IMR-90 (cell line): Measurements from ENCODE around the gene INO80. TPM values are rescaled to one million over a fixed set of nuclear protein-coding genes. Genes with fewer than 3 reads are reported as not detected.

Source experiments
- BHLHE40 ChIP-seq: fragments of 150-350 bp; IDR thresholded peaks from 2 replicates; pipeline ENCODE4 v1.6.1; 2016; ENCODE audit warnings: mild to moderate bottlenecking, low read depth, low read length
- FOS ChIP-seq: fragments of 150-350 bp; IDR thresholded peaks from 2 replicates; pipeline ENCODE4 v1.6.1; 2016; ENCODE audit warnings: low read depth, low read length
- MAFK ChIP-seq: IDR thresholded peaks from 2 replicates; pipeline ENCODE4 v1.6.1; 2012; ENCODE audit warnings: low read depth, low read length, improper control_type of control experiment
- RCOR1 ChIP-seq: IDR thresholded peaks from 2 replicates; pipeline ENCODE4 v1.6.1; 2012; ENCODE audit warnings: mild to moderate bottlenecking, low read length, improper control_type of control experiment; ENCODE audit not compliant: insufficient replicate concordance
- RFX5 ChIP-seq: IDR thresholded peaks from 2 replicates; pipeline ENCODE4 v1.8.0; 2012; ENCODE audit warnings: low read depth, mild to moderate bottlenecking, low read length, moderate library complexity
- USF2 ChIP-seq: fragments of 150-350 bp; IDR thresholded peaks from 2 replicates; pipeline ENCODE4 v1.6.1; 2017; ENCODE audit warnings: mild to moderate bottlenecking, antibody characterized with exemption, low read length, low read depth
- polyA plus RNA-seq, 3 experiments: library from polyadenylated mRNA; depleted of rRNA; stranded (reverse); fragments of >200 nt; gene quantifications; 2 replicates each; pipeline ENCODE4 v1.2.3, GENCODE V29; 2012; ENCODE audit warnings: low replicate concordance in 1 of 3
- total RNA-seq: library from RNA; depleted of rRNA; stranded (reverse); fragments of >200 nt; gene quantifications from 2 replicates; pipeline ENCODE4 v1.2.3, GENCODE V29; 2012

INO80 gene
- total and polyA plus RNA-seq, 2 of the 4 experiments (the other 2 are of a cell fraction) = 6.0 to 13.3 TPM

DNA sequence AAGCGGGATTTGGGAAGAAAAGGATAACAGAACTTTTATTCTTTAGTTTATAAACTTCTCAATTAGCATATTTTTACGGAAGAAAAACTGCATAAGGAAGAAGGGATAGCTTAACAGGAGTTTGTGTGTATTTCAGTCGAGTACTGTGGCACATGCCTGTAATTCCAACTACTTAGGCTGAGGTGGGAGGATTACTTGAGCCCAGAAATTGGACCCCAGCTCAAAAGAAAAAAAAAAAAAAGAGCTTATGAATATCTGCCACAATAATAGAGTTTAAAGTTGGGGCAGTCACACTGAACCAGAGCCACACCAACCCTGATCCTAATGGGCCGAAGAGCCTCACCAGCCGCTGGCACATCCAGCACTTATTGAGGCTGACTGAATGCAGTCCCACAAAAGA lies 131.7 kb downstream of the INO80 start (continued):
- TF ChIP-seq USF2 = no peak
- TF ChIP-seq RFX5 = no peak
- no peak for TF ChIP-seq RCOR1
- no peak for TF ChIP-seq FOS
- TF ChIP-seq BHLHE40 = no peak
- TF ChIP-seq MAFK = no peak
